Gastrocnemius medialis (tissue), 4 donors: Measurements from ENCODE around the gene DVL1.

Experiments
- CTCF ChIP-seq, 5 experiments: fragments of 450-650 bp in 3 of 5; fragments of 200-600 bp in 2 of 5; sonication (generic) in 2 of 5; IDR thresholded peaks in 4 of 5; conservative IDR thresholded peaks in 1 of 5; 1 replicate in 4 of 5; 2 replicates in 1 of 5; pipeline ENCODE4 v1.5.1; 2016 to 2019; ENCODE audit warnings: antibody characterized with exemption in 5 of 5, mild to moderate bottlenecking in 3 of 5, moderate library complexity in 3 of 5
- POLR2A ChIP-seq, 2 donors: fragments of 450-650 bp; IDR thresholded peaks; one replicate each; pipeline ENCODE4 v1.6.1; 2017; ENCODE audit warnings: antibody characterized with exemption in 2 of 2, mild to moderate bottlenecking in 2 of 2, moderate library complexity in 2 of 2

- TF ChIP-seq CTCF (IDR thresholded peaks at IDR 0.05 in 4 of 5, conservative IDR thresholded peaks at IDR 0.05 in 1 of 5): no peak
- TF ChIP-seq POLR2A (IDR thresholded peaks at IDR 0.05): no peak
These were observed 11.4 kb upstream of the DVL1 start for GRCh38 chr1:1360506-1361169.
